Activated CD4-positive, alpha-beta T cell treated with anti-CD3 and anti-CD28 coated beads for 36 hours (primary cell): ENCODE results near the gene DNASE1L2. TPM values are rescaled to one million over a fixed set of nuclear protein-coding genes. Genes with fewer than 3 reads are reported as not detected.
"Not testable (repeated sequence)": the region's sequence is repeated elsewhere in the genome, so short reads cannot be mapped to it uniquely, and the experiment has no call there.

Experiments used
- ATAC-seq: fragments of 200-7000 bp; cut with Tn5 transposase; one replicate; pipeline ENCODE4 v1.10.0; 2021; ENCODE audit warnings: mild to moderate bottlenecking, moderate library complexity
- CTCF ChIA-PET: fragments of 350-600 bp; sonication (Branson Sonifier 250); formaldehyde crosslinking; loops from one replicate; lab custom pipeline; 2021; ENCODE audit warnings: antibody characterized with exemption; lab: Charles Lee
- POLR2A ChIA-PET: fragments of 350-600 bp; sonication (Branson Sonifier 250); formaldehyde crosslinking; loops from one replicate; lab custom pipeline; 2021; ENCODE audit warnings: antibody characterized with exemption, inconsistent platforms; lab: Charles Lee
- DNase-seq: peaks from one replicate; pipeline ENCODE4 v3.0.0-alpha.2; 2020
- H3K27ac Mint-ChIP-seq: one replicate; pipeline ENCODE4 v1.8.0; 2021; ENCODE audit warnings: mixed read lengths
- H3K27me3 Mint-ChIP-seq: one replicate; pipeline ENCODE4 v1.8.0; 2021; ENCODE audit warnings: mixed read lengths
- H3K36me3 Mint-ChIP-seq: one replicate; pipeline ENCODE4 v1.8.0; 2021; ENCODE audit warnings: low read depth, mixed read lengths
- H3K4me1 Mint-ChIP-seq: one replicate; pipeline ENCODE4 v1.8.0; 2021; ENCODE audit warnings: mixed read lengths
- H3K4me3 Mint-ChIP-seq: one replicate; pipeline ENCODE4 v1.8.0; 2021; ENCODE audit warnings: mild to moderate bottlenecking, moderate library complexity, mixed read lengths
- H3K9me3 Mint-ChIP-seq: one replicate; pipeline ENCODE4 v1.8.0; 2021; ENCODE audit warnings: low read depth, mixed read lengths
- intact Hi-C, 2 experiments: fragments of 100-400 bp; cut with DNase I in 1 of 2; cut with micrococcal nuclease in 1 of 2; formaldehyde crosslinking; loops; one replicate each; pipeline versions ENCODE4 v1.14.2 to v1.15.1; 2022 to 2024; cut with DNase I, micrococcal nuclease
- total RNA-seq, 2 experiments: library from RNA; stranded (reverse); gene quantifications; one replicate each; pipeline ENCODE4 v1.2.3, GENCODE V29; 2021

DNASE1L2 gene
- total RNA-seq, 2 experiments from 2014 or later = 0.51 to 0.55 TPM

- ATAC-seq (no peak), DNase-seq (no peak)
- H3K4me1 Mint-ChIP-seq = peaks cover 3% of the 10 kb centered on the region
- POLR2A ChIA-PET = no interaction called here
- H3K27me3 Mint-ChIP-seq = no peaks in the 10 kb centered on the region
- no peak overlapping the region for H3K27ac Mint-ChIP-seq
- peaks cover 71% of the 10 kb centered on the region for H3K36me3 Mint-ChIP-seq
- CTCF ChIA-PET = no interaction called here
- H3K9me3 Mint-ChIP-seq = no peaks in the 10 kb centered on the region
- intact Hi-C loops = no loop called here
- no peak overlapping the region for H3K4me3 Mint-ChIP-seq
Measured at GRCh38 chr16:2256531-2257140, 20.4 kb downstream of the DNASE1L2 start.

- ATAC-seq (no peak), DNase-seq (no peak)
- intact Hi-C loops = no loop called here
- H3K27ac Mint-ChIP-seq = peak overlapping the region; percentile 19
- ChIA-PET CTCF (interaction anchor here (0.9 kb wide), 1 partner anchor 43 kb away, joined by 3 read pairs; the partner anchor contains the start of gene PGP), POLR2A (interaction anchor here (0.5 kb wide), 1 partner anchor 256 kb away, joined by 3 read pairs; no protein-coding TSS in a partner anchor)
- no peak overlapping the region for H3K4me3 Mint-ChIP-seq
- peaks cover 77% of the 10 kb centered on the region for H3K36me3 Mint-ChIP-seq
- no peaks in the 10 kb centered on the region for H3K4me1 Mint-ChIP-seq
- H3K27me3 Mint-ChIP-seq = no peaks in the 10 kb centered on the region
- no peaks in the 10 kb centered on the region for H3K9me3 Mint-ChIP-seq
Measured at GRCh38 chr16:2257726-2258125, 21.5 kb downstream of the DNASE1L2 start.

GRCh38 chr16:2258530-2258929 is 22.3 kb downstream of the DNASE1L2 start:
- POLR2A ChIA-PET, intact Hi-C loops, H3K9me3 Mint-ChIP-seq, H3K27ac Mint-ChIP-seq, DNase-seq, CTCF ChIA-PET, H3K4me3 Mint-ChIP-seq, H3K27me3 Mint-ChIP-seq, H3K4me1 Mint-ChIP-seq, ATAC-seq: not testable (repeated sequence)
- peaks cover 75% of the 10 kb centered on the region for H3K36me3 Mint-ChIP-seq

- Mint-ChIP-seq H3K27me3 (no peaks in the 10 kb centered on the region), H3K4me3 (no peak overlapping the region), H3K36me3 (peaks cover 76% of the 10 kb centered on the region), H3K4me1 (peaks cover 11% of the 10 kb centered on the region), H3K9me3 (no peaks in the 10 kb centered on the region), H3K27ac (no peak overlapping the region)
- intact Hi-C loops = no loop called here
- DNase-seq (no peak), ATAC-seq (no peak)
- ChIA-PET POLR2A (interaction anchor here (0.6 to 5.1 kb wide), 2 partner anchors 8 to 163 kb away, joined by 3 to 27 read pairs; partner anchors contain the start of gene ECI1), CTCF (no interaction called here)
Measured at GRCh38 chr16:2260250-2260649, 24.0 kb downstream of the DNASE1L2 start.

- POLR2A ChIA-PET = interaction anchor here (0.6 to 5.1 kb wide), 4 partner anchors 9 to 188 kb away, joined by 4 to 27 read pairs (median 4); partner anchors contain the start of genes ECI1 and TRAF7
- H3K27me3 Mint-ChIP-seq, DNase-seq, ATAC-seq, H3K9me3 Mint-ChIP-seq, H3K4me3 Mint-ChIP-seq, H3K27ac Mint-ChIP-seq: not testable (repeated sequence)
- intact Hi-C loops = loop anchor here in 1 of 2 experiments (1.0 kb wide), 1 partner anchor 12 kb away; the partner anchor contains the start of gene ECI1
- CTCF ChIA-PET = interaction anchor here (0.6 to 2.1 kb wide), 4 partner anchors 11 to 259 kb away, joined by 3 to 10 read pairs (median 4); partner anchors contain the start of gene PGP
- peaks cover 27% of the 10 kb centered on the region for H3K4me1 Mint-ChIP-seq
- H3K36me3 Mint-ChIP-seq = peaks cover 73% of the 10 kb centered on the region
Measured at GRCh38 chr16:2263026-2263425, 26.8 kb downstream of the DNASE1L2 start.

GRCh38 chr16:2266887-2267286 is 30.6 kb downstream of the DNASE1L2 start:
- Mint-ChIP-seq H3K36me3 (peaks cover 50% of the 10 kb centered on the region), H3K4me1 (peaks cover 34% of the 10 kb centered on the region), H3K4me3 (peak overlapping the region; percentile 92), H3K27ac (peak overlapping the region; percentile 96)
- H3K27me3 Mint-ChIP-seq, H3K9me3 Mint-ChIP-seq, ATAC-seq, POLR2A ChIA-PET: not testable (repeated sequence)
- peak; percentile 29 for DNase-seq
- CTCF ChIA-PET = interaction anchor here (0.6 to 1.6 kb wide), 2 partner anchors 15 to 81 kb away, joined by 3 to 5 read pairs; no protein-coding TSS in a partner anchor
- intact Hi-C loops = loop anchor here (5.0 kb wide), 6 partner anchors 60 to 775 kb away; partner anchors contain the start of genes CRAMP1 (in 1 of the 2), HCFC1R1 (in 1 of the 2), IFT140 (in 1 of the 2) and MLST8 (in 1 of the 2)

GRCh38 chr16:2267505-2267912 is 31.3 kb downstream of the DNASE1L2 start:
- H3K27me3 Mint-ChIP-seq, H3K9me3 Mint-ChIP-seq, DNase-seq, POLR2A ChIA-PET, CTCF ChIA-PET: not testable (repeated sequence)
- Mint-ChIP-seq H3K27ac (peak overlapping the region; percentile 96), H3K4me1 (peaks cover 34% of the 10 kb centered on the region), H3K4me3 (peak overlapping the region; percentile 92), H3K36me3 (peaks cover 44% of the 10 kb centered on the region)
- ATAC-seq = peak; percentile 57
- intact Hi-C loops = loop anchor here (5.0 kb wide), 6 partner anchors 60 to 775 kb away; partner anchors contain the start of genes CRAMP1 (in 1 of the 2), HCFC1R1 (in 1 of the 2), IFT140 (in 1 of the 2) and MLST8 (in 1 of the 2)

GRCh38 chr16:2267913-2268666 is 31.8 kb downstream of the DNASE1L2 start, which contains the start of gene RNPS1:
Gene RNPS1, minus strand, starts transcription at chr16:2268126. Its CDS starts 3,483 bp downstream, at chr16:2264643.
- peak within 1 kb of the TSS; percentile 92 for H3K4me3 Mint-ChIP-seq
- H3K4me1 Mint-ChIP-seq = peaks cover 34% of the 10 kb centered on the region
- H3K27ac Mint-ChIP-seq = peak within 1 kb of the TSS; percentile 96
- H3K36me3 Mint-ChIP-seq = peaks cover 38% of the 10 kb centered on the region
- H3K27me3 Mint-ChIP-seq = no peaks in the 10 kb centered on the region
- ATAC-seq = peak; percentile 86
- peak; percentile 98 for DNase-seq
- ChIA-PET POLR2A (interaction anchor here (0.8 to 0.9 kb wide), 2 partner anchors 16 to 113 kb away, joined by 5 read pairs; partner anchors contain the start of genes ECI1 and TRAF7), CTCF (interaction anchor here (0.6 to 1.2 kb wide), 2 partner anchors 166 to 413 kb away, joined by 3 to 5 read pairs; no protein-coding TSS in a partner anchor)
- intact Hi-C loops = loop anchor here (1.0 to 5.0 kb wide), 30 partner anchors 15 to 776 kb away; partner anchors contain the start of genes ABCA3 (in 2 of the 2), E4F1 (in 2 of the 2), MLST8 (in 2 of the 2) and AMDHD2 (in 1 of the 2)
- H3K9me3 Mint-ChIP-seq = no peaks in the 10 kb centered on the region

- intact Hi-C loops = no loop called here
- Mint-ChIP-seq H3K4me3 (no peak overlapping the region), H3K36me3 (peaks cover 23% of the 10 kb centered on the region), H3K4me1 (peaks cover 24% of the 10 kb centered on the region), H3K27ac (no peak overlapping the region), H3K9me3 (no peaks in the 10 kb centered on the region), H3K27me3 (no peaks in the 10 kb centered on the region)
- ChIA-PET POLR2A (interaction anchor here (1.3 kb wide), 1 partner anchor 19 kb away, joined by 3 read pairs; the partner anchor contains the start of gene ECI1), CTCF (no interaction called here)
- no peak for ATAC-seq
- no peak for DNase-seq
Measured at GRCh38 chr16:2270070-2270462, 33.8 kb downstream of the DNASE1L2 start.

- intact Hi-C loops = no loop called here
- H3K36me3 Mint-ChIP-seq = peaks cover 16% of the 10 kb centered on the region
Measured at GRCh38 chr16:2270588-2271470, 34.6 kb downstream of the DNASE1L2 start.

More at GRCh38 chr16:2270588-2271470, 34.6 kb downstream of the DNASE1L2 start:
- Mint-ChIP-seq H3K4me3 (no peak overlapping the region), H3K4me1 (peaks cover 19% of the 10 kb centered on the region), H3K27ac (no peak overlapping the region), H3K27me3 (no peaks in the 10 kb centered on the region), H3K9me3 (no peaks in the 10 kb centered on the region)
- ATAC-seq (no peak), DNase-seq (no peak)
- POLR2A ChIA-PET = no interaction called here
- CTCF ChIA-PET = interaction anchor here (0.6 kb wide), 2 partner anchors 182 to 448 kb away, joined by 3 read pairs; no protein-coding TSS in a partner anchor
